K562 (cell line): Measurements from ENCODE around the gene MPPED2. TPM values are rescaled to one million over a fixed set of nuclear protein-coding genes. Genes with fewer than 3 reads are reported as not detected.

Experiments
- ATAC-seq: fragments of 200-7000 bp; cut with Tn5 transposase; 3 replicates; pipeline ENCODE4 v1.9.1; 2020; ENCODE audit warnings: moderate library complexity
- BruUV-seq: library from RNA; stranded (reverse); fragments of 400-500 nt; replicated peaks from 2 replicates; lab custom pipeline; 2021; lab: Mats Ljungman, UMichigan
- CTCF ChIA-PET: fragments of 300-600 bp; formaldehyde crosslinking; extraction: SDS; loops from one replicate; lab custom pipeline; 2021; ENCODE audit warnings: low intra/inter-chr PET ratio; lab: Yijun Ruan, JAX
- POLR2A ChIA-PET: fragments of 300-600, 350-650 bp; sonication (Branson Sonifier 250); formaldehyde crosslinking; extraction: SDS; loops from one replicate; lab custom pipeline; 2021; ENCODE audit warnings: antibody characterized with exemption, inconsistent platforms; lab: Yijun Ruan, JAX
- DNase-seq, 4 experiments: peaks; one replicate each; pipeline versions ENCODE4 v3.0.0 to v3.0.0-alpha.2; 2011 to 2018; ENCODE audit warnings: low spot score in 3 of 4, mixed read lengths in 3 of 4; ENCODE audit errors: extremely low read depth in 1 of 4
- FAIRE-seq: peaks from 2 replicates; lab custom pipeline; 2011; peaks lifted over from hg19 to GRCh38; lab: Jason Lieb, UNC
- H2AFZ ChIP-seq: 2 replicates; pipeline ENCODE4 v1.6.0; 2011; ENCODE audit warnings: low read depth, low read length, control low read depth, inconsistent platforms
- H3K27ac ChIP-seq: fragments of 200-600 bp; 3 replicates; pipeline ENCODE4 v1.8.0; 2011; ENCODE audit warnings: low read depth, mild to moderate bottlenecking, control low read depth, inconsistent platforms, low read length, moderate library complexity, mixed read lengths; ENCODE audit errors: extremely low read depth
- H3K27me3 ChIP-seq, 2 experiments: fragments of 300-600 bp in 1 of 2; 2 replicates in 1 of 2; 3 replicates in 1 of 2; pipeline versions ENCODE4 v1.6.0 to v1.8.0; 2011; ENCODE audit warnings: inconsistent platforms in 2 of 2, low read length in 2 of 2, mild to moderate bottlenecking in 1 of 2, mixed read lengths in 1 of 2, moderate library complexity in 1 of 2; ENCODE audit not compliant: control insufficient read depth in 2 of 2, insufficient read depth in 2 of 2
- H3K36me3 ChIP-seq: fragments of 300-600 bp; 3 replicates; pipeline ENCODE4 v1.8.0; 2011; ENCODE audit warnings: mild to moderate bottlenecking, low read length, inconsistent platforms; ENCODE audit not compliant: control insufficient read depth, insufficient read depth
- H3K4me1 ChIP-seq, 2 experiments: fragments of 200-600 bp in 1 of 2; replicated peaks in 1 of 2; 2 replicates in 1 of 2; 3 replicates in 1 of 2; pipeline versions ENCODE4 v1.5.1 to v1.8.0; 2011; ENCODE audit warnings: inconsistent platforms in 2 of 2, low read length in 2 of 2, mild to moderate bottlenecking in 1 of 2, mixed read lengths in 1 of 2, moderate library complexity in 1 of 2; ENCODE audit not compliant: control insufficient read depth in 2 of 2, insufficient read depth in 2 of 2
- H3K4me2 ChIP-seq: 2 replicates; pipeline ENCODE4 v1.6.1; 2011; ENCODE audit warnings: low read length, control low read depth, inconsistent platforms, mixed read lengths; ENCODE audit not compliant: insufficient read depth
- H3K4me3 ChIP-seq: fragments of 200-600 bp; sonication (generic), shearing (Covaris generic); 2 replicates; pipeline ENCODE4 v1.5.1; 2016; ENCODE audit warnings: control low read depth, inconsistent platforms
- H3K79me2 ChIP-seq: fragments of 200-600 bp; 3 replicates; pipeline ENCODE4 v1.8.0; 2011; ENCODE audit warnings: low read length, inconsistent platforms; ENCODE audit not compliant: control insufficient read depth, insufficient read depth
- H3K9ac ChIP-seq, 2 experiments: 2 replicates each; pipeline versions ENCODE4 v1.6.0 to v1.6.1; 2011; ENCODE audit warnings: low read depth in 2 of 2, low read length in 2 of 2, control low read depth in 1 of 2, inconsistent platforms in 1 of 2, mild to moderate bottlenecking in 1 of 2, mixed read lengths in 1 of 2; ENCODE audit not compliant: insufficient read depth in 1 of 2
- H3K9me1 ChIP-seq: one replicate; pipeline ENCODE4 v1.6.0; 2011; ENCODE audit warnings: inconsistent platforms, mild to moderate bottlenecking, low read length, moderate library complexity; ENCODE audit not compliant: control insufficient read depth, insufficient read depth
- H3K9me3 ChIP-seq: replicated peaks from 2 replicates; pipeline ENCODE4 v1.5.1; 2011; ENCODE audit warnings: low read depth, low read length, inconsistent platforms; ENCODE audit not compliant: control insufficient read depth, insufficient read depth
- H4K20me1 ChIP-seq: replicated peaks from 2 replicates; pipeline ENCODE4 v1.6.1; 2011; ENCODE audit warnings: low read length, inconsistent platforms, mixed read lengths; ENCODE audit not compliant: control insufficient read depth, insufficient read depth
- CBFA2T3 ChIP-seq: fragments of 450-650 bp; IDR thresholded peaks from 2 replicates; pipeline ENCODE4 v1.6.1; 2017
- ESRRB ChIP-seq: fragments of 250-450 bp; sonication (Bioruptor Pico); IDR thresholded peaks from 2 replicates; pipeline ENCODE4 v1.5.0; 2020; ENCODE audit warnings: mild to moderate bottlenecking, moderate library complexity, borderline replicate concordance
- ETS1 ChIP-seq: conservative IDR thresholded peaks from 2 replicates; pipeline ENCODE4 v1.6.1; 2011; ENCODE audit warnings: low read depth, mild to moderate bottlenecking, low read length; ENCODE audit not compliant: control insufficient read depth
- HMG20A ChIP-seq: fragments of 450-650 bp; formaldehyde crosslinking; conservative IDR thresholded peaks from 2 replicates; pipeline ENCODE4 v1.4.0; 2020; ENCODE audit warnings: mild to moderate bottlenecking, mixed read lengths
- KLF13 ChIP-seq: fragments of 450-650 bp; IDR thresholded peaks from 2 replicates; pipeline ENCODE4 v1.6.1; 2016; ENCODE audit warnings: missing genetic modification characterization, low read depth, mild to moderate bottlenecking, missing compliant biosample characterization, moderate library complexity, borderline replicate concordance
- PTTG1 ChIP-seq: fragments of 450-650 bp; IDR thresholded peaks from 2 replicates; pipeline ENCODE4 v1.6.1; 2016; ENCODE audit warnings: low read depth, mild to moderate bottlenecking, missing genetic modification characterization, missing compliant biosample characterization
- RBM25 ChIP-seq: fragments of 200-400 bp; formaldehyde crosslinking; IDR thresholded peaks from 2 replicates; pipeline ENCODE4 v1.6.1; 2018; ENCODE audit warnings: low read length, low read depth, moderate library complexity; ENCODE audit not compliant: severe bottlenecking
- SAFB ChIP-seq: fragments of 200-400 bp; formaldehyde crosslinking; IDR thresholded peaks from 2 replicates; pipeline ENCODE4 v1.6.1; 2017; ENCODE audit warnings: low read depth, low read length, borderline replicate concordance
- YBX1 ChIP-seq: fragments of 450-650 bp; IDR thresholded peaks from 2 replicates; pipeline ENCODE4 v1.7.1; 2016; ENCODE audit warnings: mild to moderate bottlenecking
- ZNF12 ChIP-seq: sonication (generic); formaldehyde crosslinking; IDR thresholded peaks from 2 replicates; pipeline ENCODE4 v1.4.0; 2020; ENCODE audit warnings: mild to moderate bottlenecking, missing genetic modification reagents
- ZNF239 ChIP-seq: fragments of 250-450 bp; sonication (Bioruptor Pico); IDR thresholded peaks from 2 replicates; pipeline ENCODE4 v1.4.0; 2020; ENCODE audit warnings: mild to moderate bottlenecking
- ZNF311 ChIP-seq: fragments of 250-450 bp; sonication (Bioruptor Pico); IDR thresholded peaks from 2 replicates; pipeline ENCODE4 v1.4.0; 2020; ENCODE audit warnings: mild to moderate bottlenecking, moderate library complexity
- ZNF449 ChIP-seq: fragments of 250-450 bp; sonication (Bioruptor Pico); IDR thresholded peaks from 2 replicates; pipeline ENCODE4 v1.8.0; 2022; ENCODE audit warnings: moderate library complexity, mild to moderate bottlenecking, inconsistent platforms
- ZNF707 ChIP-seq: fragments of 250-450 bp; sonication (Bioruptor Pico); conservative IDR thresholded peaks from 2 replicates; pipeline ENCODE4 v1.8.0; 2022; ENCODE audit warnings: inconsistent platforms, mild to moderate bottlenecking, moderate library complexity
- ZNF77 ChIP-seq: fragments of 250-450 bp; sonication (Bioruptor Pico); IDR thresholded peaks from 2 replicates; pipeline ENCODE4 v1.5.0; 2020
- in situ Hi-C: fragments of 300-500 bp; cut with MboI; formaldehyde crosslinking; loops from 4 replicates; pipeline ENCODE4 v1.15.0; 2018; ENCODE audit warnings: inconsistent platforms, mixed read lengths
- intact Hi-C: fragments of 100-400 bp; cut with micrococcal nuclease; formaldehyde crosslinking; loops from 2 replicates; pipeline ENCODE4 v1.14.2; 2022
- polyA plus RNA-seq, 8 experiments: library from polyadenylated mRNA; depleted of rRNA in 4 of 8; stranded (reverse) in 5 of 8; unstranded in 3 of 8; fragments of >200 nt; fragmentation: Nextera tagmentation in 2 of 8; fragmentation: Illumina TruSeq in 1 of 8; extraction: Ambion mirVana in 2 of 8; extraction: Trizol in 1 of 8; gene quantifications; 2 replicates each; pipeline versions ENCODE4 v1.2.1 to v1.2.3, GENCODE V29; 2011 to 2014; ENCODE audit warnings: inconsistent platforms in 1 of 8, missing spikeins in 1 of 8
- total RNA-seq, 7 experiments: library from RNA; depleted of rRNA in 6 of 7; stranded (reverse); fragments of >200 nt in 6 of 7; fragmentation: Illumina TruSeq in 2 of 7; extraction: Trizol in 2 of 7; gene quantifications; 2 replicates each; pipeline versions ENCODE4 v1.2.1 to v1.2.3, GENCODE V29; 2011 to 2021; ENCODE audit warnings: low replicate concordance in 1 of 7

MPPED2 gene
- total and polyA plus RNA-seq, 9 of the 15 experiments (the other 6 are each of a cell fraction or from before 2014, with no cell fraction given) = not detected

GRCh38 chr11:30381879-30382278, 204.3 kb downstream of the MPPED2 start (continued):
- TF ChIP-seq ETS1 = no peak
- no peak for TF ChIP-seq RBM25
- TF ChIP-seq SAFB = no peak
- no peak for TF ChIP-seq PTTG1 (tag)
- TF ChIP-seq HMG20A (CRISPR knock-in tag) = no peak
- TF ChIP-seq CBFA2T3 = no peak
- TF ChIP-seq, all 486 proteins: peak for 0

DNA sequence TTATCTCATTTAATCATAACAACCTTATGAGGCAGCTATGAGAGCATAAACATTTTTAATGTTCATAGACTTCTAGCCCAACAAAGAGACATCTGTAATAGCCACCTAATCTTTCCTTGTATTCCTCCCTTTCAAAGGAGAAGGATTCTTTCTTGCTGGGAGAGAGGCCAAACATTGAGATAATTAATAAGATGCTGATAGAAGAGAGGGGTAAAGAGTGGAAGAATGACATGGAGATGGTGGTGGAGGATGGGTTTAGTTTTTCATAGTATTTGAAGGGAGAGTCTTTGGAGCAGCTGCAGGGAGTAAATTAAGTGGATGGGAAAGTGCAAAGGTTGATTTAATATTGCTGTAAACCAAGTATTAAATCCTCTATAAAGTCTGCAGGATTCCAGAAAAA, 205.3 kb downstream of the MPPED2 start:
- Histone ChIP-seq H3K4me2 (no peak overlapping the region), H2AFZ (no peak overlapping the region), H3K27me3 (no peaks in the 10 kb centered on the region), H3K9me1 (no peaks in the 10 kb centered on the region), H3K4me3 (no peak overlapping the region), H3K36me3 (no peaks in the 10 kb centered on the region), H3K27ac (no peak overlapping the region), H3K9ac (no peak overlapping the region), H3K79me2 (no peaks in the 10 kb centered on the region), H3K4me1 (no peaks in the 10 kb centered on the region), H4K20me1 (no peaks in the 10 kb centered on the region), H3K9me3 (no peaks in the 10 kb centered on the region)
- no peak for FAIRE-seq
- POLR2A ChIA-PET = no interaction called here
- intact Hi-C loops (no loop called here), in situ Hi-C loops (no loop called here)
- BruUV-seq = no TSS peak
- DNase-seq = no peak
- CTCF ChIA-PET = no interaction called here
- ATAC-seq = no peak
- TF ChIP-seq YBX1 = no peak
- no peak for TF ChIP-seq ZNF449 (CRISPR knock-in tag)
- no peak for TF ChIP-seq ZNF239 (CRISPR knock-in tag)
- TF ChIP-seq ZNF311 (CRISPR knock-in tag) = no peak
- no peak for TF ChIP-seq ESRRB (CRISPR knock-in tag)
- TF ChIP-seq ZNF707 (CRISPR knock-in tag) = no peak
- TF ChIP-seq KLF13 (tag) = no peak
- TF ChIP-seq ZNF12 (CRISPR knock-in tag) = no peak
- TF ChIP-seq ZNF77 (CRISPR knock-in tag) = no peak
